HL-60 (cell line): ENCODE data around the gene R3HDM2.

ENCODE experiments used
- DNase-seq, 2 experiments: peaks; one replicate each; pipeline ENCODE4 v3.0.0-alpha.2; 2010 to 2020; ENCODE audit warnings: low read depth in 1 of 2, low spot score in 1 of 2
- H3K27ac ChIP-seq: fragments of 250-450 bp; sonication (Bioruptor Pico); replicated peaks from 2 replicates; pipeline ENCODE4 v1.5.1; 2020; ENCODE audit warnings: mild to moderate bottlenecking, moderate library complexity
- H3K27me3 ChIP-seq: fragments of 250-450 bp; sonication (Bioruptor Pico); 2 replicates; pipeline ENCODE4 v1.5.1; 2021; ENCODE audit warnings: mild to moderate bottlenecking, moderate library complexity; ENCODE audit not compliant: insufficient read depth, poor library complexity, severe bottlenecking
- H3K4me3 ChIP-seq: replicated peaks from 2 replicates; pipeline ENCODE4 v1.5.1; 2011; ENCODE audit warnings: mild to moderate bottlenecking, control low read depth, low read length; ENCODE audit not compliant: insufficient read depth
- CTCF ChIP-seq: IDR thresholded peaks from one replicate; pipeline ENCODE4 v1.5.1; 2011; ENCODE audit warnings: low read length, control low read depth, inconsistent platforms; ENCODE audit not compliant: insufficient read depth
- GABPA ChIP-seq: IDR thresholded peaks from 2 replicates; pipeline ENCODE4 v1.6.1; 2012; ENCODE audit warnings: low read depth
- POLR2AphosphoS5 ChIP-seq: IDR thresholded peaks from 2 replicates; pipeline ENCODE4 v1.6.1; 2012; ENCODE audit warnings: low read depth
- SPI1 ChIP-seq: IDR thresholded peaks from 2 replicates; pipeline ENCODE4 v1.6.1; 2012; ENCODE audit warnings: low read depth, mild to moderate bottlenecking, borderline replicate concordance
- TF ChIP-seq, protein P1 (sequence below): IDR thresholded peaks from 2 replicates; pipeline ENCODE4 v1.6.1; 2012; ENCODE audit warnings: low read depth; ENCODE audit not compliant: insufficient replicate concordance

The R3HDM2 gene

GRCh38 chr12:57240926-57241401 is 189.9 kb downstream of the R3HDM2 start:
- Histone ChIP-seq H3K27ac (no peak overlapping the region), H3K27me3 (peaks cover 23% of the 10 kb centered on the region), H3K4me3 (peak overlapping the region; percentile 53)
- no peak for DNase-seq
- TF ChIP-seq CTCF (no peak), SPI1 (no peak)

DNA sequence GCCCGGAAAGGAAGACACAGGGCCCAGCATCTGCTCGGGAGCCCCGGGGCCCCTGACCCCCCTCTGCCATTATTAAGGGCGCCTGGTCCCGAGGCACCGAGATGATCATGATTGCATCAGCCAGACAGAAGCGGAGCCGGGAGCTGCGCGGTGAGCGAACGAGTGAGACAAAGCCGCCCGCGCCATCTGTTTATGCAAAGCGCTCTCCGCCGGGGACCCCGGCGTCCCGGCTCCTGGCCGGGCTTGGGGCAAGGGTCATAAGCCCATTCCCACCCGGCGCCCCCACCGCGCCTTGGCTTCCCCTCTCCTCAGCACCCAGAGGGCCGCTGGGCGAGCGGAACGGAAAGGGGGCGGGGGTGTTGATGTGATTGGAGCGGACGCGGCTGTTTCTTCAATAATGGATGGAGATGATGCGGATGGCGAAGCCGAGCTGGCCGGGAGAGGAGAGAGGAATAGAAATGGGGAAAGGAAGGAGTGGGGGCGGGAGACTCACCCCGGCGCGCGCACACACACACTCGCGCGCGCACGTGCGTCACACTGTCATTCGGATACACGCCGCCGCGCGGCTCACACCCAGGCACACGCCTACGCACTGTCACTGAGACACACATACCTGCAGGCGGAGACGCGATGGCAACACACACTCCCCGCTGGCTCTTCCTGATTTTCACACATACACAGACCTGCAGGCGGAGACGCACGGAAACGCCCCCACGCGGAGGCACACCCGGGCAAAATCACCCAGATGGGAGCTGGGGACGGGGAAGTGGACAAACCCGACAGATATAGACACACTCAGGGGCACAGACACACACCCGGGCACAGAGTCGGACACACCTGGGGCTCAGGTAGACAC is 190.5 kb downstream of the R3HDM2 start:
- peak; percentile 66 for DNase-seq
- H3K27ac ChIP-seq: no peak overlapping the region
- peak overlapping the region; percentile 53 for H3K4me3 ChIP-seq
- peaks cover 23% of the 10 kb centered on the region for H3K27me3 ChIP-seq
- TF ChIP-seq GABPA (no peak), SPI1 (peak; percentile 39; the same call in 1 of the 2 replicates), CTCF (no peak), POLR2AphosphoS5 (0 out of 2 replicates have a peak, but pooled peaks have one; percentile 12)

DNA sequence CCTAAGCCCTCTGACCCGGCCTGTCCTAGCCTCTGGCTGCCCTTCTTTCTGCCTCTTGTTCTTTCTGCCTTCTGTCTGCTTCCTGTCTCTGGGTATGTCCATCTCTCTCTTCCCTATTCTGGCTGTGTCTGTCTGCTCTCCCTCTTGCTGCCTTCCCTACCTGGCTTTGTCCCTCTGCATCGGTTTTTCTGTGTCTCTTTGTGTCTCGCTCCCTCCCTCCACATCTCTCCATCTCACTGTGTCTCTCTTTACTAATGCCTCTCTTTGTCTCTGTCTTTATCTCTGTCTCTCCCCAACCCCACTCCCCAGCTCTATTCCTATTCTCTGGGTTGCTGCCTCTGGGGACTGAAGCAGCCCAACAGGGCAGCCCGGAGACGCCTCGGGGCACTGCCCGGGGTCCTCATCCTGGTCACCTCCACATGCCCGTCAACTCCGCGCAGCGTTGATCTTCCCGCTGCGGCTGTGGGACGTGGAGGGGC is 191.2 kb downstream of the R3HDM2 start:
- no peak overlapping the region for H3K27ac ChIP-seq

DNA sequence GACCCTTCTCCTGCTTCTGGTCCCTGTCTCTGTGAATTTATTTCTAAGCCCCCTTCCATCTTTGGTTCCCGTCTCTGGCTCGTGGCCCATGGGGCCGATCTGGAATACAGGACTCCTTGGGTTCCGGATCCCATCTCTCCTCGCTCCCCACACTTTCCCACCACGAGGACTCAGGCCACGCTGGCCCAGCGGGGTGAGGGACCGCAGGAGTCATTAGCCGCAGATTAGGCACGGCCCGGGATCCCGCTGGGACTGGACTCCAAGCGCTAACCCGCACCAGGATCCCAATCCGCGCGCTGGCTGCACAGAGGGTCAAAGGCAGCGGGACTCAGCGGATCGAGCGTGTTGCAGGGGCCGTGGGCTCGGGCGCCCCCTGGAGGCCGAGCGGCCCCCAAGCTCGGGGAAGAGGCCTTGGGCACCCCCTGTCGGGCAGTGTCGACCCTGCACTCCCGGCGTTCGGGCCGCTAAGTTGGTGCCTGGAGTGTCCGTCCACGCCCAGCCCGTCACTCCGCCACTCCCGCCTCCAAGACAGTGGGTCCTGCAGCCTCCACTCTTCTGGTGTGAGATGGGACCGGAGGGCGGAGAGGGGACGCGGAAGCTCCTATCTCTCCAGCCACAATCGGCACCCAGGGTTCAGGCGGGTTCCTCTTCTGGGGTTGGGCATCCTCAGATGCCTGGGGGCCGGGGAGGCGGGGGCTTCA is 191.8 kb downstream of the R3HDM2 start:
- peak; percentile 73 to 80 for DNase-seq
- Histone ChIP-seq H3K4me3 (peak overlapping the region; percentile 28), H3K27me3 (peaks cover 23% of the 10 kb centered on the region), H3K27ac (no peak overlapping the region)
- TF ChIP-seq, protein P1, sequence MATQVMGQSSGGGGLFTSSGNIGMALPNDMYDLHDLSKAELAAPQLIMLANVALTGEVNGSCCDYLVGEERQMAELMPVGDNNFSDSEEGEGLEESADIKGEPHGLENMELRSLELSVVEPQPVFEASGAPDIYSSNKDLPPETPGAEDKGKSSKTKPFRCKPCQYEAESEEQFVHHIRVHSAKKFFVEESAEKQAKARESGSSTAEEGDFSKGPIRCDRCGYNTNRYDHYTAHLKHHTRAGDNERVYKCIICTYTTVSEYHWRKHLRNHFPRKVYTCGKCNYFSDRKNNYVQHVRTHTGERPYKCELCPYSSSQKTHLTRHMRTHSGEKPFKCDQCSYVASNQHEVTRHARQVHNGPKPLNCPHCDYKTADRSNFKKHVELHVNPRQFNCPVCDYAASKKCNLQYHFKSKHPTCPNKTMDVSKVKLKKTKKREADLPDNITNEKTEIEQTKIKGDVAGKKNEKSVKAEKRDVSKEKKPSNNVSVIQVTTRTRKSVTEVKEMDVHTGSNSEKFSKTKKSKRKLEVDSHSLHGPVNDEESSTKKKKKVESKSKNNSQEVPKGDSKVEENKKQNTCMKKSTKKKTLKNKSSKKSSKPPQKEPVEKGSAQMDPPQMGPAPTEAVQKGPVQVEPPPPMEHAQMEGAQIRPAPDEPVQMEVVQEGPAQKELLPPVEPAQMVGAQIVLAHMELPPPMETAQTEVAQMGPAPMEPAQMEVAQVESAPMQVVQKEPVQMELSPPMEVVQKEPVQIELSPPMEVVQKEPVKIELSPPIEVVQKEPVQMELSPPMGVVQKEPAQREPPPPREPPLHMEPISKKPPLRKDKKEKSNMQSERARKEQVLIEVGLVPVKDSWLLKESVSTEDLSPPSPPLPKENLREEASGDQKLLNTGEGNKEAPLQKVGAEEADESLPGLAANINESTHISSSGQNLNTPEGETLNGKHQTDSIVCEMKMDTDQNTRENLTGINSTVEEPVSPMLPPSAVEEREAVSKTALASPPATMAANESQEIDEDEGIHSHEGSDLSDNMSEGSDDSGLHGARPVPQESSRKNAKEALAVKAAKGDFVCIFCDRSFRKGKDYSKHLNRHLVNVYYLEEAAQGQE: no peak
- TF ChIP-seq POLR2AphosphoS5: peak; percentile 6; the same call in 1 of the 2 replicates
- TF ChIP-seq CTCF: peak; percentile 99
- no peak for TF ChIP-seq GABPA

More for the DNA sequence above, 191.2 kb downstream of the R3HDM2 start:
- TF ChIP-seq SPI1 (peak; percentile 36; the same call in 1 of the 2 replicates), POLR2AphosphoS5 (0 out of 2 replicates have a peak, but pooled peaks have one; percentile 5), CTCF (no peak)
- peaks cover 23% of the 10 kb centered on the region for H3K27me3 ChIP-seq
- no peak for DNase-seq
- H3K4me3 ChIP-seq: peak overlapping the region; percentile 53
